RWPE2 (cell line): ENCODE data around the gene LTBP2.

Experiments used
- ATAC-seq: fragments of 200-7000 bp; cut with Tn5 transposase; 3 replicates; pipeline ENCODE4 v1.9.1; 2021; ENCODE audit warnings: low read depth
- DNase-seq: peaks from one replicate; pipeline ENCODE4 v3.0.0-alpha.2; 2020; ENCODE audit warnings: low spot score
- H3K27ac ChIP-seq: fragments of 450-650 bp; 2 replicates; pipeline ENCODE4 v1.5.1; 2017; ENCODE audit warnings: mild to moderate bottlenecking; ENCODE audit not compliant: poor library complexity, severe bottlenecking
- H3K27me3 ChIP-seq: fragments of 250-450 bp; sonication (Bioruptor Pico); 2 replicates; pipeline ENCODE4 v1.5.1; 2021; ENCODE audit warnings: mild to moderate bottlenecking, moderate library complexity; ENCODE audit not compliant: insufficient read depth, poor library complexity, severe bottlenecking
- H3K36me3 ChIP-seq: fragments of 250-450 bp; sonication (Bioruptor Pico); 2 replicates; pipeline ENCODE4 v1.5.1; 2020; ENCODE audit warnings: low read depth, mild to moderate bottlenecking, moderate library complexity
- H3K4me1 ChIP-seq: fragments of 250-450 bp; sonication (Bioruptor Pico); 2 replicates; pipeline ENCODE4 v1.5.1; 2021; ENCODE audit warnings: mild to moderate bottlenecking, moderate library complexity; ENCODE audit not compliant: insufficient read depth, poor library complexity, severe bottlenecking
- H3K4me3 ChIP-seq: fragments of 250-450 bp; sonication (Bioruptor Pico); 2 replicates; pipeline ENCODE4 v1.5.1; 2021; ENCODE audit warnings: mild to moderate bottlenecking, moderate library complexity; ENCODE audit not compliant: severe bottlenecking
- H3K9me3 ChIP-seq: fragments of 250-450 bp; sonication (Bioruptor Pico); 2 replicates; pipeline ENCODE4 v1.5.1; 2021; ENCODE audit warnings: mild to moderate bottlenecking, moderate library complexity; ENCODE audit not compliant: severe bottlenecking
- CTCF ChIP-seq: fragments of 450-650 bp; IDR thresholded peaks from one replicate; pipeline ENCODE4 v1.5.1; 2017; ENCODE audit warnings: mild to moderate bottlenecking, moderate library complexity; ENCODE audit not compliant: poor library complexity, severe bottlenecking

Gene LTBP2

GRCh38 chr14:74641601-74642391 lies 29.8 kb upstream of the LTBP2 start:
- no peak for ATAC-seq
- Histone ChIP-seq H3K27me3 (no peaks in the 10 kb centered on the region), H3K27ac (no peak overlapping the region), H3K36me3 (no peaks in the 10 kb centered on the region), H3K4me1 (peaks cover under 1% of the 10 kb centered on the region), H3K9me3 (no peaks in the 10 kb centered on the region), H3K4me3 (no peak overlapping the region)
- no peak for TF ChIP-seq CTCF
- no peak for DNase-seq

GRCh38 chr14:74638966-74639365 lies 26.9 kb upstream of the LTBP2 start:
- Histone ChIP-seq H3K4me1 (peaks cover 9% of the 10 kb centered on the region), H3K9me3 (no peaks in the 10 kb centered on the region), H3K27me3 (no peaks in the 10 kb centered on the region), H3K27ac (no peak overlapping the region), H3K4me3 (no peak overlapping the region), H3K36me3 (no peaks in the 10 kb centered on the region)
- DNase-seq = no peak
- TF ChIP-seq CTCF = no peak
- no peak for ATAC-seq

GRCh38 chr14:74638066-74638465 lies 26.0 kb upstream of the LTBP2 start:
- no peaks in the 10 kb centered on the region for H3K36me3 ChIP-seq
- H3K9me3 ChIP-seq = no peaks in the 10 kb centered on the region
- peaks cover 9% of the 10 kb centered on the region for H3K4me1 ChIP-seq
- DNase-seq (no peak), ATAC-seq (no peak)
- H3K27ac ChIP-seq = no peak overlapping the region
- no peak for TF ChIP-seq CTCF
- no peak overlapping the region for H3K4me3 ChIP-seq
- H3K27me3 ChIP-seq = no peaks in the 10 kb centered on the region

- TF ChIP-seq CTCF = no peak
- H3K27me3 ChIP-seq = no peaks in the 10 kb centered on the region
- no peaks in the 10 kb centered on the region for H3K9me3 ChIP-seq
- no peak overlapping the region for H3K27ac ChIP-seq
- no peak overlapping the region for H3K4me3 ChIP-seq
- DNase-seq (no peak), ATAC-seq (no peak)
- H3K36me3 ChIP-seq = no peaks in the 10 kb centered on the region
- peaks cover 9% of the 10 kb centered on the region for H3K4me1 ChIP-seq
These were observed 25.1 kb upstream of the LTBP2 start for GRCh38 chr14:74637178-74637550.
